Measurements from ENCODE around the gene MRC2. TPM values are rescaled to one million over a fixed set of nuclear protein-coding genes. Genes with fewer than 3 reads are reported as not detected.

The MRC2 gene
- total and polyA plus RNA-seq, 9 of the 15 experiments (the other 6 are each of a cell fraction or from before 2014, with no cell fraction given) = 0.28 to 11.5 (median 6.6) TPM

- TF ChIP-seq NELFE (IDR thresholded peaks at IDR 0.05; ENCODE audit: insufficient read depth, insufficient read length) (no peak), BRD9 (IDR thresholded peaks at IDR 0.05; ENCODE audit: low read depth, partially characterized antibody) (no peak), CREB3L1 (IDR thresholded peaks at IDR 0.05; ENCODE audit: borderline replicate concordance, low read depth) (peak; percentile 49; the same call in 1 of the 2 replicates), ZNF224 (CRISPR knock-in tag; IDR thresholded peaks at IDR 0.05) (no peak), ZNF764 (CRISPR knock-in tag; IDR thresholded peaks at IDR 0.05; ENCODE audit: low read depth) (no peak), CBFA2T2 (conservative IDR thresholded peaks at IDR 0.05) (peak; percentile 91), CHD1 (IDR thresholded peaks at IDR 0.05; ENCODE audit: low read length) (no peak), ZNF12 (CRISPR knock-in tag; IDR thresholded peaks at IDR 0.05) (no peak; the same call in 1 of the 2 replicates)
- TF ChIP-seq, protein P1, sequence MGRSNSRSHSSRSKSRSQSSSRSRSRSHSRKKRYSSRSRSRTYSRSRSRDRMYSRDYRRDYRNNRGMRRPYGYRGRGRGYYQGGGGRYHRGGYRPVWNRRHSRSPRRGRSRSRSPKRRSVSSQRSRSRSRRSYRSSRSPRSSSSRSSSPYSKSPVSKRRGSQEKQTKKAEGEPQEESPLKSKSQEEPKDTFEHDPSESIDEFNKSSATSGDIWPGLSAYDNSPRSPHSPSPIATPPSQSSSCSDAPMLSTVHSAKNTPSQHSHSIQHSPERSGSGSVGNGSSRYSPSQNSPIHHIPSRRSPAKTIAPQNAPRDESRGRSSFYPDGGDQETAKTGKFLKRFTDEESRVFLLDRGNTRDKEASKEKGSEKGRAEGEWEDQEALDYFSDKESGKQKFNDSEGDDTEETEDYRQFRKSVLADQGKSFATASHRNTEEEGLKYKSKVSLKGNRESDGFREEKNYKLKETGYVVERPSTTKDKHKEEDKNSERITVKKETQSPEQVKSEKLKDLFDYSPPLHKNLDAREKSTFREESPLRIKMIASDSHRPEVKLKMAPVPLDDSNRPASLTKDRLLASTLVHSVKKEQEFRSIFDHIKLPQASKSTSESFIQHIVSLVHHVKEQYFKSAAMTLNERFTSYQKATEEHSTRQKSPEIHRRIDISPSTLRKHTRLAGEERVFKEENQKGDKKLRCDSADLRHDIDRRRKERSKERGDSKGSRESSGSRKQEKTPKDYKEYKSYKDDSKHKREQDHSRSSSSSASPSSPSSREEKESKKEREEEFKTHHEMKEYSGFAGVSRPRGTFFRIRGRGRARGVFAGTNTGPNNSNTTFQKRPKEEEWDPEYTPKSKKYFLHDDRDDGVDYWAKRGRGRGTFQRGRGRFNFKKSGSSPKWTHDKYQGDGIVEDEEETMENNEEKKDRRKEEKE (IDR thresholded peaks at IDR 0.05; ENCODE audit: borderline replicate concordance in 1 of 2, control insufficient read depth in 1 of 2, low read depth in 2 of 2, low read length in 1 of 2) = peak in 1 of 2 experiments; percentile 71; a peak in 1 of 4 replicates
- TF ChIP-seq, protein P2, sequence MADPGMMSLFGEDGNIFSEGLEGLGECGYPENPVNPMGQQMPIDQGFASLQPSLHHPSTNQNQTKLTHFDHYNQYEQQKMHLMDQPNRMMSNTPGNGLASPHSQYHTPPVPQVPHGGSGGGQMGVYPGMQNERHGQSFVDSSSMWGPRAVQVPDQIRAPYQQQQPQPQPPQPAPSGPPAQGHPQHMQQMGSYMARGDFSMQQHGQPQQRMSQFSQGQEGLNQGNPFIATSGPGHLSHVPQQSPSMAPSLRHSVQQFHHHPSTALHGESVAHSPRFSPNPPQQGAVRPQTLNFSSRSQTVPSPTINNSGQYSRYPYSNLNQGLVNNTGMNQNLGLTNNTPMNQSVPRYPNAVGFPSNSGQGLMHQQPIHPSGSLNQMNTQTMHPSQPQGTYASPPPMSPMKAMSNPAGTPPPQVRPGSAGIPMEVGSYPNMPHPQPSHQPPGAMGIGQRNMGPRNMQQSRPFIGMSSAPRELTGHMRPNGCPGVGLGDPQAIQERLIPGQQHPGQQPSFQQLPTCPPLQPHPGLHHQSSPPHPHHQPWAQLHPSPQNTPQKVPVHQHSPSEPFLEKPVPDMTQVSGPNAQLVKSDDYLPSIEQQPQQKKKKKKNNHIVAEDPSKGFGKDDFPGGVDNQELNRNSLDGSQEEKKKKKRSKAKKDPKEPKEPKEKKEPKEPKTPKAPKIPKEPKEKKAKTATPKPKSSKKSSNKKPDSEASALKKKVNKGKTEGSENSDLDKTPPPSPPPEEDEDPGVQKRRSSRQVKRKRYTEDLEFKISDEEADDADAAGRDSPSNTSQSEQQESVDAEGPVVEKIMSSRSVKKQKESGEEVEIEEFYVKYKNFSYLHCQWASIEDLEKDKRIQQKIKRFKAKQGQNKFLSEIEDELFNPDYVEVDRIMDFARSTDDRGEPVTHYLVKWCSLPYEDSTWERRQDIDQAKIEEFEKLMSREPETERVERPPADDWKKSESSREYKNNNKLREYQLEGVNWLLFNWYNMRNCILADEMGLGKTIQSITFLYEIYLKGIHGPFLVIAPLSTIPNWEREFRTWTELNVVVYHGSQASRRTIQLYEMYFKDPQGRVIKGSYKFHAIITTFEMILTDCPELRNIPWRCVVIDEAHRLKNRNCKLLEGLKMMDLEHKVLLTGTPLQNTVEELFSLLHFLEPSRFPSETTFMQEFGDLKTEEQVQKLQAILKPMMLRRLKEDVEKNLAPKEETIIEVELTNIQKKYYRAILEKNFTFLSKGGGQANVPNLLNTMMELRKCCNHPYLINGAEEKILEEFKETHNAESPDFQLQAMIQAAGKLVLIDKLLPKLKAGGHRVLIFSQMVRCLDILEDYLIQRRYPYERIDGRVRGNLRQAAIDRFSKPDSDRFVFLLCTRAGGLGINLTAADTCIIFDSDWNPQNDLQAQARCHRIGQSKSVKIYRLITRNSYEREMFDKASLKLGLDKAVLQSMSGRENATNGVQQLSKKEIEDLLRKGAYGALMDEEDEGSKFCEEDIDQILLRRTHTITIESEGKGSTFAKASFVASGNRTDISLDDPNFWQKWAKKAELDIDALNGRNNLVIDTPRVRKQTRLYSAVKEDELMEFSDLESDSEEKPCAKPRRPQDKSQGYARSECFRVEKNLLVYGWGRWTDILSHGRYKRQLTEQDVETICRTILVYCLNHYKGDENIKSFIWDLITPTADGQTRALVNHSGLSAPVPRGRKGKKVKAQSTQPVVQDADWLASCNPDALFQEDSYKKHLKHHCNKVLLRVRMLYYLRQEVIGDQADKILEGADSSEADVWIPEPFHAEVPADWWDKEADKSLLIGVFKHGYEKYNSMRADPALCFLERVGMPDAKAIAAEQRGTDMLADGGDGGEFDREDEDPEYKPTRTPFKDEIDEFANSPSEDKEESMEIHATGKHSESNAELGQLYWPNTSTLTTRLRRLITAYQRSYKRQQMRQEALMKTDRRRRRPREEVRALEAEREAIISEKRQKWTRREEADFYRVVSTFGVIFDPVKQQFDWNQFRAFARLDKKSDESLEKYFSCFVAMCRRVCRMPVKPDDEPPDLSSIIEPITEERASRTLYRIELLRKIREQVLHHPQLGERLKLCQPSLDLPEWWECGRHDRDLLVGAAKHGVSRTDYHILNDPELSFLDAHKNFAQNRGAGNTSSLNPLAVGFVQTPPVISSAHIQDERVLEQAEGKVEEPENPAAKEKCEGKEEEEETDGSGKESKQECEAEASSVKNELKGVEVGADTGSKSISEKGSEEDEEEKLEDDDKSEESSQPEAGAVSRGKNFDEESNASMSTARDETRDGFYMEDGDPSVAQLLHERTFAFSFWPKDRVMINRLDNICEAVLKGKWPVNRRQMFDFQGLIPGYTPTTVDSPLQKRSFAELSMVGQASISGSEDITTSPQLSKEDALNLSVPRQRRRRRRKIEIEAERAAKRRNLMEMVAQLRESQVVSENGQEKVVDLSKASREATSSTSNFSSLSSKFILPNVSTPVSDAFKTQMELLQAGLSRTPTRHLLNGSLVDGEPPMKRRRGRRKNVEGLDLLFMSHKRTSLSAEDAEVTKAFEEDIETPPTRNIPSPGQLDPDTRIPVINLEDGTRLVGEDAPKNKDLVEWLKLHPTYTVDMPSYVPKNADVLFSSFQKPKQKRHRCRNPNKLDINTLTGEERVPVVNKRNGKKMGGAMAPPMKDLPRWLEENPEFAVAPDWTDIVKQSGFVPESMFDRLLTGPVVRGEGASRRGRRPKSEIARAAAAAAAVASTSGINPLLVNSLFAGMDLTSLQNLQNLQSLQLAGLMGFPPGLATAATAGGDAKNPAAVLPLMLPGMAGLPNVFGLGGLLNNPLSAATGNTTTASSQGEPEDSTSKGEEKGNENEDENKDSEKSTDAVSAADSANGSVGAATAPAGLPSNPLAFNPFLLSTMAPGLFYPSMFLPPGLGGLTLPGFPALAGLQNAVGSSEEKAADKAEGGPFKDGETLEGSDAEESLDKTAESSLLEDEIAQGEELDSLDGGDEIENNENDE (IDR thresholded peaks at IDR 0.05; ENCODE audit: low read depth, low read length) = no peak
Measured at GRCh38 chr17:62681061-62681938, 53.8 kb downstream of the MRC2 start (continued).

All from K562 (cell line).